Measurements from ENCODE around the gene TPRG1L.

Gene TPRG1L

DNA sequence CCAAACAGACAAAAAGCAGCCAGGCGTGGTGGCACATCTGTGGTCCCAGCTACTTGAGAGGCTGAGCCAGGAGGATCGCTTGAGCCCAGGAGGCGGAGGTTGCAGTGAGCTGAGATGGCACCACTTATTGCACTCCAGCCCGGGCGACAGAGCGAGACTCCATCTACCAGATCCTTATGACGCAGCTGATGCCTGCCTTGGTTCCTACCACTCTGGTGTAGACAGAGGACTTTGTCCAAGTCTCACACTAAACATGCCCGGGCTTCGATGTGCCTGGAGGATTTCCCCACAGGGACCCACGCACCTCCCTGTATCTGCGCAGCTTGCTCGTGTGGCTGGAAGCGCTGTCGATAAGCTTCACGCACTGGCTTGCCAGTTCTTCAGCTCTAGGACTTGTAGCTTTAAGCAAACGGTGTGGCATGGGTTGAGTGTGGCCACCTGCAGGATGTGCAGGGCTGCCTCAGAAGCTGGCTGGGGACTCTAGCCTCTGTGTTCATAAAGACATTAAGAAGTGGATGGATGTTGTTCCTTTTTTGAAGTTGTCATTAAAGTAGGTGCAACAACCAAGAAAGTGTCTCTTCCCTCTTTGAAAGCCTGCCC, 4.8 kb downstream of the TPRG1L start:
- no peak overlapping the region for H3K4me3 ChIP-seq (ENCODE audit: low read depth, low read length)
- DNase-seq (ENCODE audit: low read depth) = no peak
- TF ChIP-seq, protein P1, sequence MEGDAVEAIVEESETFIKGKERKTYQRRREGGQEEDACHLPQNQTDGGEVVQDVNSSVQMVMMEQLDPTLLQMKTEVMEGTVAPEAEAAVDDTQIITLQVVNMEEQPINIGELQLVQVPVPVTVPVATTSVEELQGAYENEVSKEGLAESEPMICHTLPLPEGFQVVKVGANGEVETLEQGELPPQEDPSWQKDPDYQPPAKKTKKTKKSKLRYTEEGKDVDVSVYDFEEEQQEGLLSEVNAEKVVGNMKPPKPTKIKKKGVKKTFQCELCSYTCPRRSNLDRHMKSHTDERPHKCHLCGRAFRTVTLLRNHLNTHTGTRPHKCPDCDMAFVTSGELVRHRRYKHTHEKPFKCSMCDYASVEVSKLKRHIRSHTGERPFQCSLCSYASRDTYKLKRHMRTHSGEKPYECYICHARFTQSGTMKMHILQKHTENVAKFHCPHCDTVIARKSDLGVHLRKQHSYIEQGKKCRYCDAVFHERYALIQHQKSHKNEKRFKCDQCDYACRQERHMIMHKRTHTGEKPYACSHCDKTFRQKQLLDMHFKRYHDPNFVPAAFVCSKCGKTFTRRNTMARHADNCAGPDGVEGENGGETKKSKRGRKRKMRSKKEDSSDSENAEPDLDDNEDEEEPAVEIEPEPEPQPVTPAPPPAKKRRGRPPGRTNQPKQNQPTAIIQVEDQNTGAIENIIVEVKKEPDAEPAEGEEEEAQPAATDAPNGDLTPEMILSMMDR (IDR thresholded peaks at IDR 0.05; ENCODE audit: insufficient read depth, low read depth, low read length, missing control alignments) = no peak

DNA sequence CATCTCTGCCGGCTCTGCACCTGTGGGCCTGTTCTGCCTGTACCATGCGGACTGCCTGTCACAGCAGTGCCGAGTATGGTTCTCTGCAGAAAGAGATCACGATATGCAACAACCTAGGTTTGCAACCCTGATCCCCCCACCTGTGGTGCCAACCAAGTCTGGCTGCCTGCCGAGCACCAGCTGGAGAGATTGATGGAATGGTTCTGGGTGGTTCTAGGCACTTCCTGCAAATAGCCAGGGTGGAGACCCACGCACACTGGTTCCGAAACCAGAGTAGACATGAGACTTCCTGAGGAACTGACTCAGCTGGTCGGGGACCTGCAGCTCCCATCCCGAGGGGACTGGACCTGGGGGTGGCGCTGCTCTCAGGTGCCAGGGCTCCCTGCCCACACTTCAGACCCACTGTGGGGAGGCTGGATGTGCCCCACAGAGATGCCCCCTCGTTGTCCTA, 5.4 kb downstream of the TPRG1L start:
- DNase-seq (ENCODE audit: low read depth) = no peak
- TF ChIP-seq, protein P1 (IDR thresholded peaks at IDR 0.05; ENCODE audit: insufficient read depth, low read depth, low read length, missing control alignments) = no peak

DNA sequence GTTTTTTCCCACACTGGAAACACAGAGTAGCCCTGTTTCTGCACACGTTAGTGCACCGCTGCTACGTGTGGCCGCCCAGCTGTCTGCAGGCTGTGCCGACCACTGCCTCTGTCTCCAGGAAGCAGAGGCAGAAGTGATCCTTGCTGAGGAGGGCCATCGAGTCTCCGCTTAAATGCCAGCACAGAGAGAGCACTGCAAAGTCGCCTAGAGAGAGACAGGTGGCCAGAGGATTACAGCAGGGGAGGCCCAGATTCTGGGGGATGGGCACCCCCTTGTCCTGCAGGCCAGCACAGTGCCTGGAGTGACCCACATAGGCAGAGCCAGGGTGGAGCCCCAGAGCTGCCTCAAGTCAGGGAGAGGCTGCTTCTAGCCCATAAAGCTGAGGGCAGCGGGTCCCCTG, 6.1 kb downstream of the TPRG1L start:
- TF ChIP-seq, protein P1 (IDR thresholded peaks at IDR 0.05; ENCODE audit: insufficient read depth, low read depth, low read length, missing control alignments) = no peak
- DNase-seq (ENCODE audit: low read depth) = no peak
- H3K4me3 ChIP-seq (ENCODE audit: low read depth, low read length) = no peak overlapping the region

More for the DNA sequence above, 5.4 kb downstream of the TPRG1L start:
- no peak overlapping the region for H3K4me3 ChIP-seq (ENCODE audit: low read depth, low read length)

DNA sequence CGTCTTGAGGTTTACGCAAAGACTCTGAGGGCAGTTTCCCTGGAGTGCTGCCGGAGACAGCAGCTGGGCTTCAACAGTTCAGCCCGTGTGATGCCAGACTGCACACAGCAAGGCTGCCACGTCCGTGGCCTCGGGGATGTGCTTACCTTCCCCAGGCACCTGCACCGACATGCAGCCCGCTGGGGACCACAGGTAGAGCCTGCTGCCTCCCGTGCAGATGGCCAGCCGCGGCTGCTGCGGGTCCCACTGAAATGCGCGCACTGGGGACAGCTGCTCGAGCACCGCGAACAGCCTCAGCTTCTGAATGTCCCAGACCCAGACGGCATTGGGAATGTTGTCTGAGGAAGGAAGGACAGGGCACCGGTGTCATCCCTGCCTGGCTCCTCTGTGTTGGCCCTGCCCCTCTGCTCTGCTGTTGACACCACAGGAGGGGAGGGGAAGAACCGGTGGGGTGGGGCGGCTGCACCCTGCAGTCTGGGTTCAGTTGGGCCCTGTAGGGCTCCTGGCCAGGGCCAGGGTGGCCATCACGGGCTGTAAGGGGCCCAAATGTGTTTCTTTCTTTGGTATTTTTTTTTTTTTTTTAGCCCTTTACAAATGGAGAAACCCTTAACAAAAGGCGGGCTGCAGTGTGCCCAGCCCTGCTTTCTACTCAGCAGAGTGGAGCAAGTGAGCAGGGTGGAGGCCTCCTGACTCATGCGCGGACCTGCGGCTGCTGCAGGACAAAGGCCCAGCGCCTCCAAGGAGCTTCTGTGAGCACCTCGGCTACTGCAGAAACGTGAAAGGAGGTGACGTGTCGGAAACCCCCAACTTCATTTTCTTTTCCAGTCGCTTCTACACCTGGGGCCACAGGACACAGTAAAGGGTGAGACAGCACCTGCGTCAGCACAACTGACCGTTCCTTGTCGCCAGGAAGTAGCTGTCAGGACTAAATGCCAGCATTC, 6.8 kb downstream of the TPRG1L start:
- TF ChIP-seq, protein P1 (IDR thresholded peaks at IDR 0.05; ENCODE audit: insufficient read depth, low read depth, low read length, missing control alignments) = no peak
- H3K4me3 ChIP-seq (ENCODE audit: low read depth, low read length) = no peak overlapping the region
- no peak for DNase-seq (ENCODE audit: low read depth)

DNA sequence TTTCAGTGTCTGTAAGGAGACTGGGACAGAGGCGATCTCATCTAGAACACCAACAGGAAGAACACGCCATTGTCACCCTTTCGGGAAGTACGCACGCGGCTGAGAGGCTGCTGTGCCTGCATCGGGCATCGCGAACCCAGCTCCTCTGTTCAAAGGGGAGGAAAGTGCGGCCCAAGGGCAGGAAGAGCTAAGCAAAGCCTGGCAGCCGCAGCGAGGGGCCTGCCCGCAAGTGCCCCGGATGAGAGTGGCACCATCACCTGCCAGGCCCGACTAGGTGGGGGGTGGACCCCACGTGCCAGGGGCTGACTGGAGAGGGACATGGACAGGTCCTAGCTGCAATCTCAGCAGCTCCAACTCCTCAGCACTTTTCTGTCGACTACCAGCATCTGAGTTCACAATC, 7.5 kb downstream of the TPRG1L start:
- H3K4me3 ChIP-seq (ENCODE audit: low read depth, low read length) = no peak overlapping the region
- DNase-seq (ENCODE audit: low read depth) = no peak
- TF ChIP-seq, protein P1 (IDR thresholded peaks at IDR 0.05; ENCODE audit: insufficient read depth, low read depth, low read length, missing control alignments) = no peak

DNA sequence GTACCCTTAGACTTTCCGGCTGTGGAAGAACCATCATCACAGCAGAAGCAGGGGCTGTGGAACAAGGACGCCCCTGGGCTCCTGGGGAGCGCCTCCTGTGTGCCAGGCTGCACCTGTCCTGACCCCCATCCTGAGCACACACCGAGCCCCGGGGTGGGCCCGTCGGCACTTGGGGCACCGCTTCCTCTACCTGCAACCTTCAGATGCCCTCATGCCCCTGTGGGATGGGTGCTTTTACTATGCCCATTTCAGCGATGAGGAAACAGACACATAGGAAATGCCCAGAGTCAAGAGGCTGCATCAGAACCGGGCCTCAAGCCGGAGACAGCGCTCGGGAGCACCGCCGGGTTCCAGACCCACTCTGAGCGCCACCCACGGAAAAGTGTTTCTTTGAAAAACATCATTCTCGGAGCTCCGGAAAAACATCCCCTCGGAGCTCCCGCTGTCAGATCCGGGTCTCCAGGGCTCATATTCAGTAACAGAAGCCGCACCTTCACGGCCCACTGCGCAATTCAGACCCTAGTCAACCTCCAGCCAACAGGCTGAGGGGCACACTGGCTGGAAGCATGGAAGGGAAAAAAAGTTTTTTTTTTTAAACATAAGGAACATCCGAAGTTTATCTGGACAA, 8.0 kb downstream of the TPRG1L start:
- TF ChIP-seq, protein P1 (IDR thresholded peaks at IDR 0.05; ENCODE audit: insufficient read depth, low read depth, low read length, missing control alignments) = no peak
- no peak overlapping the region for H3K4me3 ChIP-seq (ENCODE audit: low read depth, low read length)
- DNase-seq (ENCODE audit: low read depth) = no peak

All from GM12865 (cell line).